Panc1 (cell line): ENCODE results near the gene IGSF21. TPM values are rescaled to one million over a fixed set of nuclear protein-coding genes. Genes with fewer than 3 reads are reported as not detected.

Experiments used
- ATAC-seq: fragments of 200-7000 bp; cut with Tn5 transposase; 2 replicates; pipeline ENCODE4 v1.9.1; 2020; ENCODE audit warnings: mild to moderate bottlenecking, moderate library complexity
- BruUV-seq: library from RNA; stranded (reverse); fragments of 400-500 nt; replicated peaks from 2 replicates; lab custom pipeline; 2021; lab: Mats Ljungman, UMichigan
- CTCF ChIA-PET: fragments of 300-600 bp; sonication (Branson Sonifier 250); formaldehyde crosslinking; loops from one replicate; lab custom pipeline; 2022; ENCODE audit warnings: antibody characterized with exemption; lab: Charles Lee
- POLR2A ChIA-PET: fragments of 300-600 bp; sonication (Branson Sonifier 250); formaldehyde crosslinking; loops from one replicate; lab custom pipeline; 2022; ENCODE audit warnings: antibody characterized with exemption; lab: Charles Lee
- DNase-seq: peaks from one replicate; pipeline ENCODE4 v3.0.0-alpha.2; 2010; ENCODE audit warnings: low read depth, low spot score
- H3K27ac ChIP-seq: 2 replicates; pipeline ENCODE4 v1.5.1; 2011; ENCODE audit warnings: mild to moderate bottlenecking, low read length, inconsistent platforms
- H3K27me3 ChIP-seq: fragments of 200-500 bp; sonication (Bioruptor generic); 2 replicates; pipeline ENCODE4 v1.6.0; 2014; ENCODE audit warnings: low read length, inconsistent platforms; ENCODE audit not compliant: control insufficient read depth, insufficient read depth
- H3K36me3 ChIP-seq: fragments of 200-500 bp; sonication (Bioruptor generic); 2 replicates; pipeline ENCODE4 v1.5.1; 2014; ENCODE audit warnings: inconsistent platforms, mild to moderate bottlenecking, low read length, moderate library complexity; ENCODE audit not compliant: control insufficient read depth, insufficient read depth
- H3K4me1 ChIP-seq: 2 replicates; pipeline ENCODE4 v1.5.1; 2011; ENCODE audit warnings: inconsistent platforms, mild to moderate bottlenecking, low read length, moderate library complexity; ENCODE audit not compliant: control insufficient read depth, insufficient read depth
- H3K4me3 ChIP-seq, 2 experiments: 2 replicates each; pipeline ENCODE4 v1.5.1; 2011 to 2012; ENCODE audit warnings: low read depth in 2 of 2, low read length in 2 of 2, mild to moderate bottlenecking in 2 of 2, inconsistent platforms in 1 of 2, moderate library complexity in 1 of 2
- H3K9me3 ChIP-seq: fragments of 200-500 bp; sonication (Bioruptor generic); 2 replicates; pipeline ENCODE4 v1.5.1; 2014; ENCODE audit warnings: low read depth, mild to moderate bottlenecking, inconsistent platforms, low read length, moderate library complexity; ENCODE audit not compliant: control insufficient read depth, insufficient read depth
- POLR2AphosphoS5 ChIP-seq: IDR thresholded peaks from 2 replicates; pipeline ENCODE4 v1.6.1; 2012; ENCODE audit warnings: mild to moderate bottlenecking, low read depth, low read length, moderate library complexity
- SIN3A ChIP-seq: IDR thresholded peaks from 2 replicates; pipeline ENCODE4 v1.6.1; 2012; ENCODE audit warnings: low read depth, mild to moderate bottlenecking, low read length, moderate library complexity, borderline replicate concordance; ENCODE audit not compliant: insufficient read depth
- TCF7L2 ChIP-seq: IDR thresholded peaks from 2 replicates; pipeline ENCODE4 v1.6.1; 2011; ENCODE audit warnings: mild to moderate bottlenecking, low read depth, low read length, inconsistent platforms
- in situ Hi-C: cut with HindIII; loops from 2 replicates; pipeline ENCODE4 v1.10.0; 2016; ENCODE audit warnings: low sequenced_read_pairs, low pct_unique_long_range_greater_than_20kb
- intact Hi-C: fragments of 100-400 bp; cut with micrococcal nuclease; formaldehyde crosslinking; loops from one replicate; pipeline ENCODE4 v1.10.0; 2022; ENCODE audit not compliant: unreplicated experiment
- total RNA-seq: library from RNA; stranded (reverse); gene quantifications from one replicate; pipeline ENCODE4 v1.2.1, GENCODE V29; 2021; ENCODE audit not compliant: unreplicated experiment
- TF ChIP-seq, protein P1 (sequence below): fragments of 450-650 bp; IDR thresholded peaks from 2 replicates; pipeline ENCODE4 v1.5.1; 2017; ENCODE audit warnings: mild to moderate bottlenecking
- TF ChIP-seq, protein P2 (sequence below), 2 experiments: IDR thresholded peaks; 2 replicates each; pipeline ENCODE4 v1.6.1; 2011 to 2012; ENCODE audit warnings: low read depth in 2 of 2, control low read depth in 1 of 2, low read length in 1 of 2, mild to moderate bottlenecking in 1 of 2, moderate library complexity in 1 of 2; ENCODE audit not compliant: insufficient read depth in 1 of 2

Gene IGSF21
- total RNA-seq, 1 experiment from 2014 or later, result not detected

DNA sequence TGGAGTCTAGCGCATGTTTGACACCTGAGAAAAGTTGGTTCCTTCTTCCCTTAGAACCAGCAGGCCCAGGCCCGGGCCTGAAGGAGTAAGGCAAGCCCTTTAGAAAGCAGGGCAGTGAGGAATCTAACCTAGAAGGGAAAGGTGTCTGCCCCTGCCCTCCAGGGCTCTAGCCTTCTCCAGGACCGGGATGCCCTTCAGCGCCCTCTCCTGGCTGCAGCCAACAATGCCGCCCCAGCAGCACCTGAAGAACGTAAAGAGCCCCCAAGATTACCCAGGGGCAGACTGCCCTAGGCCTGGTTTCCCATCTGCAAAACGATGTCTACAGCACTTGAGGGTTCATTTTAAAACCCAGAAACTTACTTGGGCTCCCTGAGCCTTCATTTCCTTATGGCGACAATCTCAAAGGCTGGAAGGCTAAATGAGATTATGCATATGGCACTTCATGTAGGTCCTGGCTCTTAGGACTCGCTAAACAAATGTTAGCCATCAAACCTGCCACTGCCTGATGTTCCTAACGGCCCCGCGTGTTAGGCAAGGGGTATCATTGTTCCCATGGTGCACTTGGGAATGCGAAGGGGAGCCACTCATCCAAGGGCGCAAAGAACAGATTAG is 266.4 kb downstream of the IGSF21 start:
- in situ Hi-C loops, result no loop called here
- no peaks in the 10 kb centered on the region for H3K36me3 ChIP-seq
- TF ChIP-seq, protein P1, sequence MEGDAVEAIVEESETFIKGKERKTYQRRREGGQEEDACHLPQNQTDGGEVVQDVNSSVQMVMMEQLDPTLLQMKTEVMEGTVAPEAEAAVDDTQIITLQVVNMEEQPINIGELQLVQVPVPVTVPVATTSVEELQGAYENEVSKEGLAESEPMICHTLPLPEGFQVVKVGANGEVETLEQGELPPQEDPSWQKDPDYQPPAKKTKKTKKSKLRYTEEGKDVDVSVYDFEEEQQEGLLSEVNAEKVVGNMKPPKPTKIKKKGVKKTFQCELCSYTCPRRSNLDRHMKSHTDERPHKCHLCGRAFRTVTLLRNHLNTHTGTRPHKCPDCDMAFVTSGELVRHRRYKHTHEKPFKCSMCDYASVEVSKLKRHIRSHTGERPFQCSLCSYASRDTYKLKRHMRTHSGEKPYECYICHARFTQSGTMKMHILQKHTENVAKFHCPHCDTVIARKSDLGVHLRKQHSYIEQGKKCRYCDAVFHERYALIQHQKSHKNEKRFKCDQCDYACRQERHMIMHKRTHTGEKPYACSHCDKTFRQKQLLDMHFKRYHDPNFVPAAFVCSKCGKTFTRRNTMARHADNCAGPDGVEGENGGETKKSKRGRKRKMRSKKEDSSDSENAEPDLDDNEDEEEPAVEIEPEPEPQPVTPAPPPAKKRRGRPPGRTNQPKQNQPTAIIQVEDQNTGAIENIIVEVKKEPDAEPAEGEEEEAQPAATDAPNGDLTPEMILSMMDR, result peak; percentile 69; the same call in 1 of the 2 replicates
- TF ChIP-seq SIN3A, result no peak
- H3K9me3 ChIP-seq, result no peaks in the 10 kb centered on the region
- ChIA-PET POLR2A (no interaction called here), CTCF (no interaction called here)
- BruUV-seq, result no TSS peak
- H3K4me1 ChIP-seq, result no peaks in the 10 kb centered on the region
- intact Hi-C loops, result no loop called here
- 0 out of 2 replicates have a peak, but pooled peaks cover 2% of the 10 kb centered on the region for H3K27me3 ChIP-seq
- no peak overlapping the region for H3K27ac ChIP-seq
- no peak for ATAC-seq
- no peak for DNase-seq
- H3K4me3 ChIP-seq, result no peak overlapping the region

DNA sequence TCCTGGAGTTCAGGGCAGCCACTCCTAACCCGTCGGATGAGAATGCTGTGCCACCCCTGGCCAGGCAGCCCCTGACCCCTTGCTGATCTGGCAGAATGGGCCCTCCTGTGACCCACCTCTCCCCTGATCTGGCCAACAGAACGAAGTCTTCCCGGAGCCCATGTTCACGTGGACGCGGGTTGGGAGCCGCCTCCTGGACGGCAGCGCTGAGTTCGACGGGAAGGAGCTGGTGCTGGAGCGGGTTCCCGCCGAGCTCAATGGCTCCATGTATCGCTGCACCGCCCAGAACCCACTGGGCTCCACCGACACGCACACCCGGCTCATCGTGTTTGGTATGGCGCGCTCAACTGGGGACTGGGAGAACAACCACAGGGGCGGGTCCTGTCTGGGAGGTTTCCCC is 269.1 kb downstream of the IGSF21 start:
- intact Hi-C loops, result no loop called here
- DNase-seq, result no peak
- H3K4me1 ChIP-seq, result no peaks in the 10 kb centered on the region
- no peaks in the 10 kb centered on the region for H3K36me3 ChIP-seq
- no TSS peak for BruUV-seq
- ChIA-PET CTCF (no interaction called here), POLR2A (no interaction called here)
- H3K4me3 ChIP-seq, result no peak overlapping the region
- no peaks in the 10 kb centered on the region for H3K9me3 ChIP-seq
- TF ChIP-seq SIN3A (no peak), POLR2AphosphoS5 (no peak), TCF7L2 (no peak)
- TF ChIP-seq, protein P2, sequence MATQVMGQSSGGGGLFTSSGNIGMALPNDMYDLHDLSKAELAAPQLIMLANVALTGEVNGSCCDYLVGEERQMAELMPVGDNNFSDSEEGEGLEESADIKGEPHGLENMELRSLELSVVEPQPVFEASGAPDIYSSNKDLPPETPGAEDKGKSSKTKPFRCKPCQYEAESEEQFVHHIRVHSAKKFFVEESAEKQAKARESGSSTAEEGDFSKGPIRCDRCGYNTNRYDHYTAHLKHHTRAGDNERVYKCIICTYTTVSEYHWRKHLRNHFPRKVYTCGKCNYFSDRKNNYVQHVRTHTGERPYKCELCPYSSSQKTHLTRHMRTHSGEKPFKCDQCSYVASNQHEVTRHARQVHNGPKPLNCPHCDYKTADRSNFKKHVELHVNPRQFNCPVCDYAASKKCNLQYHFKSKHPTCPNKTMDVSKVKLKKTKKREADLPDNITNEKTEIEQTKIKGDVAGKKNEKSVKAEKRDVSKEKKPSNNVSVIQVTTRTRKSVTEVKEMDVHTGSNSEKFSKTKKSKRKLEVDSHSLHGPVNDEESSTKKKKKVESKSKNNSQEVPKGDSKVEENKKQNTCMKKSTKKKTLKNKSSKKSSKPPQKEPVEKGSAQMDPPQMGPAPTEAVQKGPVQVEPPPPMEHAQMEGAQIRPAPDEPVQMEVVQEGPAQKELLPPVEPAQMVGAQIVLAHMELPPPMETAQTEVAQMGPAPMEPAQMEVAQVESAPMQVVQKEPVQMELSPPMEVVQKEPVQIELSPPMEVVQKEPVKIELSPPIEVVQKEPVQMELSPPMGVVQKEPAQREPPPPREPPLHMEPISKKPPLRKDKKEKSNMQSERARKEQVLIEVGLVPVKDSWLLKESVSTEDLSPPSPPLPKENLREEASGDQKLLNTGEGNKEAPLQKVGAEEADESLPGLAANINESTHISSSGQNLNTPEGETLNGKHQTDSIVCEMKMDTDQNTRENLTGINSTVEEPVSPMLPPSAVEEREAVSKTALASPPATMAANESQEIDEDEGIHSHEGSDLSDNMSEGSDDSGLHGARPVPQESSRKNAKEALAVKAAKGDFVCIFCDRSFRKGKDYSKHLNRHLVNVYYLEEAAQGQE (IDR thresholded peaks at IDR 0.05; ENCODE audit: insufficient read depth in 1 of 2, low read depth in 2 of 2, low read length in 1 of 2), result no peak
- TF ChIP-seq, protein P1, result no peak
- no peak overlapping the region for H3K27ac ChIP-seq
- in situ Hi-C loops, result no loop called here
- ATAC-seq, result no peak
- no peaks in the 10 kb centered on the region for H3K27me3 ChIP-seq
